Daoy (cell line): ENCODE measurements around the gene GAPDH. TPM values are rescaled to one million over a fixed set of nuclear protein-coding genes. Genes with fewer than 3 reads are reported as not detected.
A peak's percentile ranks its signal among the peaks of the same experiment; 100 is the strongest.
"Not testable (repeated sequence)": the region's sequence is repeated elsewhere in the genome, so short reads cannot be mapped to it uniquely, and the experiment has no call there.

Source experiments
- DNase-seq: peaks from one replicate; pipeline ENCODE4 v3.0.0-alpha.2; 2015; ENCODE audit warnings: low read depth
- total RNA-seq: library from RNA; depleted of rRNA; stranded (reverse); fragments of >200 nt; shearing (Covaris generic); gene quantifications from 2 replicates; pipeline ENCODE4 v1.2.3, GENCODE V29; 2014; rRNA removed

Gene GAPDH
- 5,302 and 5,697 TPM in 2 replicates for total RNA-seq

GRCh38 chr12:6533923-6534694 is at the start of gene GAPDH:
TSS of gene GAPDH (plus strand) at chr12:6534517. CDS start at chr12:6534833, 316 bp downstream.
- peak; percentile 98 for DNase-seq

- no peak for DNase-seq
These were observed 46.1 kb upstream of the GAPDH start for GRCh38 chr12:6488240-6488639.

GRCh38 chr12:6489449-6489848 is 44.9 kb upstream of the GAPDH start:
- no peak for DNase-seq

- DNase-seq = not testable (repeated sequence)
These were observed 43.6 kb upstream of the GAPDH start for GRCh38 chr12:6490673-6491072.

- DNase-seq = peak; percentile 98
These were observed 41.4 kb upstream of the GAPDH start, which contains the start of gene MRPL51 for GRCh38 chr12:6492838-6493496. TSS of gene MRPL51 (minus strand) at chr12:6493262. CDS start at chr12:6493136, 126 bp downstream.

- peak; percentile 99 for DNase-seq
These were observed 40.6 kb upstream of the GAPDH start, which contains the start of gene NCAPD2 for GRCh38 chr12:6493497-6494257. TSS of gene NCAPD2 (plus strand) at chr12:6494102. CDS start at chr12:6495099, 997 bp downstream.

- peak; percentile 19 for DNase-seq
These were observed 40.0 kb upstream of the GAPDH start for GRCh38 chr12:6494258-6494743.

GRCh38 chr12:6494968-6495367 is 39.3 kb upstream of the GAPDH start:
- DNase-seq = no peak

GRCh38 chr12:6497291-6497690 is 37.0 kb upstream of the GAPDH start:
- not testable (repeated sequence) for DNase-seq

GRCh38 chr12:6500466-6500865 is 33.9 kb upstream of the GAPDH start:
- DNase-seq = no peak

- no peak for DNase-seq
These were observed 27.0 kb upstream of the GAPDH start for GRCh38 chr12:6507102-6507998.

- no peak for DNase-seq
These were observed 26.2 kb upstream of the GAPDH start for GRCh38 chr12:6508087-6508486.

GRCh38 chr12:6520186-6520585 is 14.1 kb upstream of the GAPDH start:
- DNase-seq = no peak

- DNase-seq = no peak
These were observed 12.1 kb upstream of the GAPDH start for GRCh38 chr12:6522193-6522592.

GRCh38 chr12:6523708-6524107 is 10.6 kb upstream of the GAPDH start:
- no peak for DNase-seq

GRCh38 chr12:6524648-6525047 is 9.7 kb upstream of the GAPDH start:
- no peak for DNase-seq

- no peak for DNase-seq
These were observed 8.1 kb upstream of the GAPDH start for GRCh38 chr12:6526201-6526600.

GRCh38 chr12:6526766-6527525 is 7.4 kb upstream of the GAPDH start:
- no peak for DNase-seq

- no peak for DNase-seq
These were observed 6.6 kb upstream of the GAPDH start for GRCh38 chr12:6527711-6528110.

GRCh38 chr12:6528539-6529235 is 5.6 kb upstream of the GAPDH start:
- no peak for DNase-seq
